ENCODE data around the gene ABLIM3. TPM values are rescaled to one million over a fixed set of nuclear protein-coding genes. Genes with fewer than 3 reads are reported as not detected.

Gene ABLIM3
- total and polyA plus RNA-seq, 9 of the 15 experiments (the other 6 are each of a cell fraction or from before 2014, with no cell fraction given), result 0.03 to 0.38 (median 0.11) TPM

DNA sequence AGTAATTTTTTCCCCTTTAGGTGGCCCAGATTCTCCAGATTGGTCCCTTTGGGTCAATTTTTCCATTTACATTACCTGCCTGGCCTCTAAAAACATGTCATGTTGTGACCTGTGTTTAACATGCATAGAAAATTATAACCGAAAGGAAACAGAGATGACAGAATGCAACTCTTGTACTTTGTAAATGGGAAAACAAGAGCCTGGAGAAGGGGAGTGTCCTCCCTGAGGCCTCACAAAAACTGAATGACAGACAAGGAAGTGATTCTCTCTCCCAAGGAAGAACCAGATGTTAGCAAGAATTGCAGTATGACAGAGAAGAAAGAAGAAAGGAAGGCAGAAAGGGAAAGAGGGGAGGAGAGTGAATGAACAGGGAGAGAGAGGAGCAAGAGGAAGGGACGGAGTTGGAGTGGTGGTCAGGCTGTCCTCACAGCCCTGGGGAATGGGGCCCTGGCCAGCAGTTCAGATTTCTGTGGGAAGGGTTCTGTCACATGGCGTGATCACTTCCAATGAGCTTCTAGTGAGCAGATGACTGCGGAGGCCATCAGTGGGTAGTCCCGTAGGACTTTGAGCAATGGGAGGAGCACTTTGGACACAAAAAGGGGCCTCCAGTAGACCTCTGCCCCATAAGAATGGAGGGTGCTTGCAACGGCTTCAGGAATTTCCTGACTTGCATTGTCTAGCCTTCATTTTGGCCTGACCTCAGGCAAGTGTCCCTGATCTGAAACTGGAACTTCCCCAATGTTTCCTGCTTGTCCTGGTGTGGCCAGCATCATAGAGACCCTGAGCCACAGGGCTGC is 31.6 kb downstream of the ABLIM3 start:
- ChIA-PET CTCF (ENCODE audit: low intra/inter-chr PET ratio) (no interaction called here), POLR2A (no interaction called here)
- H3K4me1 ChIP-seq (replicated peaks in 1 of 2; ENCODE audit: control insufficient read depth in 2 of 2, insufficient read depth in 2 of 2, low read length in 2 of 2), result no peaks in the 10 kb centered on the region
- ATAC-seq, result peak; percentile 44; the same call in 1 of the 3 replicates
- WGBS (ENCODE audit: insufficient coverage, low coverage, missing lambda C conversion rate), result 10% methylated on average over 6 of the region's 6 CpGs
- TF ChIP-seq EZH2 (IDR thresholded peaks at IDR 0.05; ENCODE audit: borderline replicate concordance, low read depth, low read length), result no peak
- peak; percentile 79; the same call in 1 of the 2 replicates for TF ChIP-seq HBP1 (CRISPR knock-in tag; IDR thresholded peaks at IDR 0.05)
- no peaks in the 10 kb centered on the region for H3K9me1 ChIP-seq (ENCODE audit: control insufficient read depth, insufficient read depth, low read length)
- in situ Hi-C loops (cut with MboI), result no loop called here
- H3K4me3 ChIP-seq, result no peak overlapping the region
- intact Hi-C loops (cut with micrococcal nuclease), result no loop called here
- no TSS peak for BruUV-seq (replicated peaks)
- no peaks in the 10 kb centered on the region for H3K36me3 ChIP-seq (ENCODE audit: control insufficient read depth, insufficient read depth, low read length)
- no peak for DNase-seq (ENCODE audit: extremely low read depth in 1 of 4, low spot score in 3 of 4)
- FAIRE-seq, result no peak
- H2AFZ ChIP-seq (ENCODE audit: low read depth, low read length), result no peak overlapping the region
- no peak overlapping the region for H3K9ac ChIP-seq (ENCODE audit: insufficient read depth in 1 of 2, low read depth in 2 of 2, low read length in 2 of 2)
- H3K27me3 ChIP-seq (ENCODE audit: control insufficient read depth in 2 of 2, insufficient read depth in 2 of 2, low read length in 2 of 2), result peaks cover 4 to 36% of the 10 kb centered on the region in 2 experiments; a peak in 4 of 5 replicates
- no peaks in the 10 kb centered on the region for H3K9me3 ChIP-seq (replicated peaks; ENCODE audit: control insufficient read depth, insufficient read depth, low read depth, low read length)
- no peaks in the 10 kb centered on the region for H3K79me2 ChIP-seq (ENCODE audit: control insufficient read depth, insufficient read depth, low read length)
- H3K27ac ChIP-seq (ENCODE audit: extremely low read depth, low read depth, low read length), result no peak overlapping the region
- H3K4me2 ChIP-seq (ENCODE audit: insufficient read depth, low read length), result no peak overlapping the region
- no peaks in the 10 kb centered on the region for H4K20me1 ChIP-seq (replicated peaks; ENCODE audit: control insufficient read depth, insufficient read depth, low read length)

- in situ Hi-C loops (cut with MboI), result no loop called here
Measured at GRCh38 chr5:149174847-149175234, 33.5 kb downstream of the ABLIM3 start.

More at GRCh38 chr5:149174847-149175234, 33.5 kb downstream of the ABLIM3 start:
- intact Hi-C loops (cut with micrococcal nuclease), result no loop called here
- CTCF ChIA-PET (ENCODE audit: low intra/inter-chr PET ratio), result no interaction called here
- no peak overlapping the region for H3K9ac ChIP-seq (ENCODE audit: insufficient read depth in 1 of 2, low read depth in 2 of 2, low read length in 2 of 2)
- TF ChIP-seq ZNF696 (CRISPR knock-in tag; conservative IDR thresholded peaks at IDR 0.05) (no peak), TRIM24 (IDR thresholded peaks at IDR 0.05) (no peak)
- H3K9me3 ChIP-seq (replicated peaks; ENCODE audit: control insufficient read depth, insufficient read depth, low read depth, low read length), result no peaks in the 10 kb centered on the region
- no peaks in the 10 kb centered on the region for H3K36me3 ChIP-seq (ENCODE audit: control insufficient read depth, insufficient read depth, low read length)
- peaks cover 4 to 36% of the 10 kb centered on the region in 2 experiments; a peak in 4 of 5 replicates for H3K27me3 ChIP-seq (ENCODE audit: control insufficient read depth in 2 of 2, insufficient read depth in 2 of 2, low read length in 2 of 2)
- no peaks in the 10 kb centered on the region for H4K20me1 ChIP-seq (replicated peaks; ENCODE audit: control insufficient read depth, insufficient read depth, low read length)
- no peak overlapping the region for H2AFZ ChIP-seq (ENCODE audit: low read depth, low read length)
- no peaks in the 10 kb centered on the region for H3K9me1 ChIP-seq (ENCODE audit: control insufficient read depth, insufficient read depth, low read length)
- no peaks in the 10 kb centered on the region for H3K79me2 ChIP-seq (ENCODE audit: control insufficient read depth, insufficient read depth, low read length)
- H3K4me3 ChIP-seq, result no peak overlapping the region
- DNase-seq (ENCODE audit: extremely low read depth in 1 of 4, low spot score in 3 of 4) (no peak), ATAC-seq (no peak), FAIRE-seq (no peak)
- H3K27ac ChIP-seq (ENCODE audit: extremely low read depth, low read depth, low read length), result no peak overlapping the region
- POLR2A ChIA-PET, result interaction anchor here (1.0 kb wide), 1 partner anchor 8 kb away, joined by 3 read pairs; no protein-coding TSS in a partner anchor
- no peaks in the 10 kb centered on the region for H3K4me1 ChIP-seq (replicated peaks in 1 of 2; ENCODE audit: control insufficient read depth in 2 of 2, insufficient read depth in 2 of 2, low read length in 2 of 2)
- WGBS (ENCODE audit: insufficient coverage, low coverage, missing lambda C conversion rate), result 2% methylated on average over 3 of the region's 3 CpGs
- H3K4me2 ChIP-seq (ENCODE audit: insufficient read depth, low read length), result no peak overlapping the region
- no TSS peak for BruUV-seq (replicated peaks)

Data from K562 (cell line).